Parathyroid adenoma (tissue), 2 donors: ENCODE measurements around the gene KRTAP10-8.

ENCODE experiments used
- H2AFZ ChIP-seq: fragments of 300-600 bp; sonication (generic); one replicate; pipeline ENCODE4 v1.7.0; 2017; ENCODE audit warnings: antibody characterized with exemption, mild to moderate bottlenecking
- H3K27ac ChIP-seq: fragments of 300-600 bp; sonication (generic); one replicate; pipeline ENCODE4 v1.7.0; 2017
- H3K27me3 ChIP-seq: fragments of 300-600 bp; sonication (generic); one replicate; pipeline ENCODE4 v1.7.0; 2017; ENCODE audit warnings: low read length; ENCODE audit not compliant: control insufficient read depth, insufficient read depth
- H3K36me3 ChIP-seq: fragments of 300-600 bp; sonication (generic); one replicate; pipeline ENCODE4 v1.7.0; 2017; ENCODE audit warnings: low read length; ENCODE audit not compliant: control insufficient read depth, insufficient read depth
- H3K4me1 ChIP-seq: fragments of 300-600 bp; sonication (generic); one replicate; pipeline ENCODE4 v1.7.0; 2017; ENCODE audit warnings: control low read depth
- H3K4me2 ChIP-seq: fragments of 300-600 bp; sonication (generic); one replicate; pipeline ENCODE4 v1.7.0; 2017; ENCODE audit warnings: low read length
- H3K4me3 ChIP-seq: fragments of 300-600 bp; sonication (generic); one replicate; pipeline ENCODE4 v1.7.0; 2017; ENCODE audit warnings: low read depth, low read length
- H3K79me2 ChIP-seq: fragments of 300-600 bp; sonication (generic); one replicate; pipeline ENCODE4 v1.7.0; 2017; ENCODE audit warnings: control low read depth
- H3K9ac ChIP-seq: fragments of 300-600 bp; sonication (generic); one replicate; pipeline ENCODE4 v1.7.0; 2017; ENCODE audit warnings: mild to moderate bottlenecking
- H3K9me3 ChIP-seq: fragments of 300-600 bp; sonication (generic); one replicate; pipeline ENCODE4 v1.7.0; 2017; ENCODE audit warnings: low read length; ENCODE audit not compliant: control insufficient read depth
- CTCF ChIP-seq: fragments of 300-600 bp; sonication (generic); IDR thresholded peaks from one replicate; pipeline ENCODE4 v1.7.0; 2017; ENCODE audit warnings: antibody characterized with exemption, mild to moderate bottlenecking
- donor health status: primary hyperparathyroidism.

Gene KRTAP10-8

GRCh38 chr21:44614961-44615391 is 3.1 kb downstream of the KRTAP10-8 start:
- H3K36me3 ChIP-seq: no peaks in the 10 kb centered on the region
- no peak for TF ChIP-seq CTCF
- H3K9ac ChIP-seq: no peak overlapping the region
- no peak overlapping the region for H3K27ac ChIP-seq
- no peak overlapping the region for H2AFZ ChIP-seq
- H3K4me3 ChIP-seq: no peak overlapping the region
- no peaks in the 10 kb centered on the region for H3K27me3 ChIP-seq
- no peak overlapping the region for H3K4me2 ChIP-seq
- H3K4me1 ChIP-seq: no peaks in the 10 kb centered on the region
- no peaks in the 10 kb centered on the region for H3K9me3 ChIP-seq
- H3K79me2 ChIP-seq: no peaks in the 10 kb centered on the region

GRCh38 chr21:44615466-44615865 is 3.6 kb downstream of the KRTAP10-8 start:
- Histone ChIP-seq H3K27me3 (no peaks in the 10 kb centered on the region), H3K79me2 (no peaks in the 10 kb centered on the region), H3K4me1 (no peaks in the 10 kb centered on the region), H3K4me3 (no peak overlapping the region), H3K9me3 (no peaks in the 10 kb centered on the region), H3K4me2 (no peak overlapping the region), H2AFZ (no peak overlapping the region), H3K36me3 (no peaks in the 10 kb centered on the region), H3K9ac (no peak overlapping the region), H3K27ac (no peak overlapping the region)
- TF ChIP-seq CTCF: no peak

GRCh38 chr21:44615911-44616590 is 4.2 kb downstream of the KRTAP10-8 start:
- Histone ChIP-seq H3K27me3 (no peaks in the 10 kb centered on the region), H3K4me3 (no peak overlapping the region)
- no peak for TF ChIP-seq CTCF

GRCh38 chr21:44616591-44616926 is 4.7 kb downstream of the KRTAP10-8 start:
- Histone ChIP-seq H3K4me2 (no peak overlapping the region), H2AFZ (no peak overlapping the region), H3K4me3 (no peak overlapping the region), H3K9ac (no peak overlapping the region), H3K36me3 (no peaks in the 10 kb centered on the region), H3K4me1 (no peaks in the 10 kb centered on the region), H3K79me2 (no peaks in the 10 kb centered on the region), H3K27ac (no peak overlapping the region), H3K27me3 (no peaks in the 10 kb centered on the region), H3K9me3 (no peaks in the 10 kb centered on the region)
- TF ChIP-seq CTCF: no peak

More at GRCh38 chr21:44615911-44616590, 4.2 kb downstream of the KRTAP10-8 start:
- Histone ChIP-seq H3K4me1 (no peaks in the 10 kb centered on the region), H3K9me3 (no peaks in the 10 kb centered on the region), H3K27ac (no peak overlapping the region), H3K9ac (no peak overlapping the region), H3K4me2 (no peak overlapping the region), H3K36me3 (no peaks in the 10 kb centered on the region), H3K79me2 (no peaks in the 10 kb centered on the region), H2AFZ (no peak overlapping the region)

- Histone ChIP-seq H3K4me1 (no peaks in the 10 kb centered on the region), H3K79me2 (no peaks in the 10 kb centered on the region), H3K27me3 (no peaks in the 10 kb centered on the region), H2AFZ (no peak overlapping the region), H3K4me3 (no peak overlapping the region), H3K36me3 (no peaks in the 10 kb centered on the region), H3K27ac (no peak overlapping the region), H3K9me3 (no peaks in the 10 kb centered on the region), H3K4me2 (no peak overlapping the region), H3K9ac (no peak overlapping the region)
- TF ChIP-seq CTCF: no peak
These were observed 5.2 kb downstream of the KRTAP10-8 start for GRCh38 chr21:44617071-44617501.
